Stimulated activated CD8-positive, alpha-beta memory T cell treated with anti-CD3 and anti-CD28 coated beads, Interleukin-7, amount 100 ng/mL, for 1 hour (primary cell): ENCODE measurements around the gene PSMD1.
A peak's percentile ranks its signal among the peaks of the same experiment; 100 is the strongest.

Source experiments
- DNase-seq, 2 donors: peaks; one replicate each; pipeline ENCODE4 v3.0.0-alpha.2; 2020; ENCODE audit warnings: low read depth in 2 of 2

Gene PSMD1

GRCh38 chr2:231034291-231034882 lies 22.3 kb upstream of the PSMD1 start:
- no peak for DNase-seq

- no peak for DNase-seq
These were observed 20.5 kb upstream of the PSMD1 start for GRCh38 chr2:231036131-231036530.

GRCh38 chr2:231036578-231037106 lies 20.0 kb upstream of the PSMD1 start:
- no peak for DNase-seq

GRCh38 chr2:231037202-231037730 lies 19.4 kb upstream of the PSMD1 start, which contains the start of gene C2orf72:
Gene C2orf72 (plus strand): TSS chr2:231037523. CDS start chr2:231037566, 43 bp downstream.
- DNase-seq: no peak

- DNase-seq: no peak
These were observed 18.8 kb upstream of the PSMD1 start for GRCh38 chr2:231037731-231038482.

GRCh38 chr2:231038483-231039293 lies 18.0 kb upstream of the PSMD1 start:
- DNase-seq: no peak

- no peak for DNase-seq
These were observed 17.4 kb upstream of the PSMD1 start for GRCh38 chr2:231039294-231039664.

- no peak for DNase-seq
These were observed 16.8 kb upstream of the PSMD1 start for GRCh38 chr2:231039821-231040364.

- DNase-seq: no peak
These were observed 15.5 kb upstream of the PSMD1 start for GRCh38 chr2:231041061-231041689.

- DNase-seq: no peak
These were observed 12.9 kb upstream of the PSMD1 start for GRCh38 chr2:231043796-231044195.

GRCh38 chr2:231046916-231047273 lies 9.8 kb upstream of the PSMD1 start:
- DNase-seq: no peak

GRCh38 chr2:231047274-231047922 lies 9.3 kb upstream of the PSMD1 start:
- DNase-seq: no peak

GRCh38 chr2:231047923-231048915 lies 8.4 kb upstream of the PSMD1 start:
- no peak for DNase-seq

GRCh38 chr2:231049286-231050017 lies 7.2 kb upstream of the PSMD1 start:
- no peak for DNase-seq

- no peak for DNase-seq
These were observed 6.4 kb upstream of the PSMD1 start for GRCh38 chr2:231050018-231050901.

GRCh38 chr2:231051116-231051515 lies 5.6 kb upstream of the PSMD1 start:
- no peak for DNase-seq

- peak; percentile 58 to 68 for DNase-seq
These were observed 3.9 kb upstream of the PSMD1 start for GRCh38 chr2:231052494-231053451.
